HepG2 (cell line): ENCODE measurements around the gene ANKS1B. TPM values are rescaled to one million over a fixed set of nuclear protein-coding genes. Genes with fewer than 3 reads are reported as not detected.

Source experiments
- ATAC-seq: fragments of 200-7000 bp; cut with Tn5 transposase; 3 replicates; pipeline ENCODE4 v1.9.1; 2020; ENCODE audit warnings: mild to moderate bottlenecking, moderate library complexity
- BruUV-seq: library from RNA; stranded (reverse); fragments of 400-500 nt; replicated peaks from 2 replicates; lab custom pipeline; 2021; lab: Mats Ljungman, UMichigan
- CTCF ChIA-PET: fragments of 300-600 bp; formaldehyde crosslinking; extraction: SDS; loops from one replicate; lab custom pipeline; 2021; ENCODE audit warnings: low total read pairs, inconsistent platforms, low intra/inter-chr PET ratio; lab: Yijun Ruan, JAX
- POLR2A ChIA-PET: fragments of 350-600 bp; sonication (Branson Sonifier 250); formaldehyde crosslinking; loops from one replicate; lab custom pipeline; 2020; ENCODE audit warnings: antibody characterized with exemption, inconsistent platforms; lab: Yijun Ruan, JAX
- DNase-seq: peaks from one replicate; pipeline ENCODE4 v3.0.0-alpha.2; 2015; ENCODE audit warnings: low spot score
- FAIRE-seq: peaks from 3 replicates; lab custom pipeline; 2011; peaks lifted over from hg19 to GRCh38; lab: Jason Lieb, UNC
- H2AFZ ChIP-seq: one replicate; pipeline ENCODE4 v1.6.1; 2011; ENCODE audit warnings: low read length, inconsistent platforms
- H3K27ac ChIP-seq: fragments of 300-600 bp; 3 replicates; pipeline ENCODE4 v1.8.0; 2011; ENCODE audit warnings: mixed run types, mild to moderate bottlenecking, mixed read lengths, low read length, inconsistent platforms; ENCODE audit not compliant: insufficient read depth; ENCODE audit errors: extremely low read length
- H3K27me3 ChIP-seq, 2 experiments: fragments of 200-600 bp in 1 of 2; 2 replicates in 1 of 2; 3 replicates in 1 of 2; pipeline versions ENCODE4 v1.6.0 to v1.8.0; 2011; ENCODE audit warnings: low read length in 2 of 2, mild to moderate bottlenecking in 2 of 2, moderate library complexity in 2 of 2, inconsistent platforms in 1 of 2; ENCODE audit not compliant: insufficient read depth in 2 of 2, control insufficient read depth in 1 of 2
- H3K36me3 ChIP-seq, 2 experiments: fragments of 200-600 bp in 1 of 2; replicated peaks in 1 of 2; 2 replicates in 1 of 2; 3 replicates in 1 of 2; pipeline versions ENCODE4 v1.5.1 to v1.8.0; 2011; ENCODE audit warnings: low read length in 2 of 2, inconsistent platforms in 1 of 2; ENCODE audit not compliant: insufficient read depth in 2 of 2, control insufficient read depth in 1 of 2
- H3K4me1 ChIP-seq: 2 replicates; pipeline ENCODE4 v1.5.1; 2012; ENCODE audit warnings: low read length, inconsistent platforms; ENCODE audit not compliant: insufficient read depth
- H3K4me2 ChIP-seq: 2 replicates; pipeline ENCODE4 v1.6.0; 2011; ENCODE audit warnings: low read depth, low read length, inconsistent platforms
- H3K4me3 ChIP-seq, 3 experiments: fragments of 200-600 bp in 1 of 3; sonication (generic), shearing (Covaris generic) in 1 of 3; replicated peaks in 1 of 3; 2 replicates each; pipeline ENCODE4 v1.5.1; 2011 to 2016; ENCODE audit warnings: low read length in 3 of 3, inconsistent platforms in 2 of 3, low read depth in 2 of 3, mild to moderate bottlenecking in 2 of 3, control low read depth in 1 of 3, mixed read lengths in 1 of 3; ENCODE audit not compliant: insufficient read depth in 1 of 3
- H3K79me2 ChIP-seq: one replicate; pipeline ENCODE4 v1.6.1; 2011; ENCODE audit warnings: low read length, inconsistent platforms; ENCODE audit not compliant: insufficient read depth
- H3K9ac ChIP-seq: 2 replicates; pipeline ENCODE4 v1.6.0; 2011; ENCODE audit warnings: mild to moderate bottlenecking, low read depth, low read length, inconsistent platforms; ENCODE audit not compliant: insufficient read depth
- H3K9me3 ChIP-seq: 2 replicates; pipeline ENCODE4 v1.5.1; 2012; ENCODE audit warnings: mild to moderate bottlenecking, low read length
- H4K20me1 ChIP-seq: 2 replicates; pipeline ENCODE4 v1.6.0; 2011; ENCODE audit warnings: inconsistent platforms, mild to moderate bottlenecking, low read length, moderate library complexity; ENCODE audit not compliant: insufficient read depth
- ARNT2 ChIP-seq: sonication (generic); formaldehyde crosslinking; IDR thresholded peaks from 2 replicates; pipeline ENCODE4 v1.8.0; 2022; ENCODE audit warnings: mild to moderate bottlenecking, low read depth, missing genetic modification reagents, moderate library complexity
- CHD2 ChIP-seq: IDR thresholded peaks from 2 replicates; pipeline ENCODE4 v1.6.1; 2011; ENCODE audit warnings: low read depth, low read length, improper control_type of control experiment
- DNMT1 ChIP-seq: sonication (generic); formaldehyde crosslinking; IDR thresholded peaks from 2 replicates; pipeline ENCODE4 v1.5.1; 2020; ENCODE audit warnings: mild to moderate bottlenecking, missing genetic modification reagents
- MIXL1 ChIP-seq: IDR thresholded peaks from 2 replicates; pipeline ENCODE4 v1.6.1; 2016
- MXD3 ChIP-seq: IDR thresholded peaks from 2 replicates; pipeline ENCODE4 v1.6.1; 2016; ENCODE audit warnings: mild to moderate bottlenecking, missing biosample characterization, missing genetic modification reagents
- MZF1 ChIP-seq: sonication (generic); formaldehyde crosslinking; IDR thresholded peaks from 2 replicates; pipeline ENCODE4 v1.8.1; 2023; ENCODE audit warnings: mild to moderate bottlenecking, missing genetic modification reagents, borderline replicate concordance
- ZNF253 ChIP-seq: sonication (generic); formaldehyde crosslinking; IDR thresholded peaks from 2 replicates; pipeline ENCODE4 v1.8.0; 2022; ENCODE audit warnings: mild to moderate bottlenecking, missing genetic modification reagents, borderline replicate concordance
- ZNF510 ChIP-seq: sonication (generic); formaldehyde crosslinking; IDR thresholded peaks from 2 replicates; pipeline ENCODE4 v1.4.0; 2020; ENCODE audit warnings: low read depth, mild to moderate bottlenecking, missing genetic modification reagents
- WGBS: methylation state at CpG from one replicate; pipeline ENCODE4 v1.1.6; 2017; ENCODE audit warnings: low lambda C conversion rate; 5-methylcytosine and 5-hydroxymethylcytosine counted together
- in situ Hi-C: cut with HindIII; loops from 2 replicates; pipeline ENCODE4 v1.10.0; 2017; ENCODE audit warnings: low pct_unique_long_range_greater_than_20kb; ENCODE audit not compliant: extremely low pct_ligation_motif_present
- intact Hi-C: fragments of 100-400 bp; cut with micrococcal nuclease; formaldehyde crosslinking; loops from one replicate; pipeline ENCODE4 v1.10.0; 2022; ENCODE audit not compliant: unreplicated experiment
- polyA plus RNA-seq, 8 experiments: library from polyadenylated mRNA; depleted of rRNA in 3 of 8; stranded (reverse) in 7 of 8; unstranded in 1 of 8; fragments of >200 nt; fragmentation: Illumina TruSeq in 4 of 8; extraction: Trizol in 4 of 8; gene quantifications; 2 replicates each; pipeline versions ENCODE4 v1.2.1 to v1.2.3, GENCODE V29; 2011 to 2016; ENCODE audit warnings: low read depth in 4 of 8, missing spikeins in 1 of 8, mixed read lengths in 1 of 8; ENCODE audit not compliant: insufficient read depth in 1 of 8
- total RNA-seq, 5 experiments: library from RNA; depleted of rRNA; stranded (reverse); fragments of >200 nt; fragmentation: Illumina TruSeq; extraction: Trizol; gene quantifications; 2 replicates each; pipeline ENCODE4 v1.2.3, GENCODE V29; 2016; ENCODE audit warnings: low read depth in 1 of 5

Gene ANKS1B
- total and polyA plus RNA-seq, 2 of the 13 experiments (the other 11 are each of a cell fraction or from before 2014, with no cell fraction given), result 0.15 TPM; not detected in 1

- ATAC-seq (peak; percentile 63), FAIRE-seq (no peak), DNase-seq (no peak)
- H3K27me3 ChIP-seq, result peaks cover 0 to 41% of the 10 kb centered on the region in 2 experiments
- POLR2A ChIA-PET, result no interaction called here
- in situ Hi-C loops, result no loop called here
- no peak overlapping the region for H3K9ac ChIP-seq
- CTCF ChIA-PET, result no interaction called here
- WGBS, result 20% methylated on average over 1 of the region's 60 CpGs
- H3K4me3 ChIP-seq, result no peak overlapping the region
- H3K36me3 ChIP-seq, result no peaks in the 10 kb centered on the region
- H3K27ac ChIP-seq, result no peak overlapping the region
- TF ChIP-seq MXD3 (CRISPR knock-in tag) (no peak), ARNT2 (CRISPR knock-in tag) (no peak), DNMT1 (CRISPR knock-in tag) (no peak), ZNF253 (CRISPR knock-in tag) (no peak)
- TF ChIP-seq, all 625 proteins: peak for 0
- Histone ChIP-seq H2AFZ (no peak overlapping the region), H3K9me3 (no peaks in the 10 kb centered on the region), H3K4me1 (no peaks in the 10 kb centered on the region), H3K4me2 (no peak overlapping the region), H4K20me1 (no peaks in the 10 kb centered on the region; the same call in 1 of the 2 replicates), H3K79me2 (no peaks in the 10 kb centered on the region)
- intact Hi-C loops, result no loop called here
- BruUV-seq, result no TSS peak
Observed at GRCh38 chr12:98895086-98895651, 1089.6 kb downstream of the ANKS1B start.

GRCh38 chr12:98894412-98895085, 1090.2 kb downstream of the ANKS1B start:
- FAIRE-seq (no peak), ATAC-seq (peak; percentile 38; the same call in 2 of the 3 replicates), DNase-seq (no peak)
- in situ Hi-C loops, result no loop called here
- no CpG with 5 or more reads among the region's 96 CpGs for WGBS
- no peak overlapping the region for H3K9ac ChIP-seq
- ChIA-PET CTCF (no interaction called here), POLR2A (no interaction called here)
- H3K9me3 ChIP-seq, result no peaks in the 10 kb centered on the region
- intact Hi-C loops, result no loop called here
- no peaks in the 10 kb centered on the region for H3K79me2 ChIP-seq
- no peaks in the 10 kb centered on the region for H3K4me1 ChIP-seq
- no peaks in the 10 kb centered on the region for H4K20me1 ChIP-seq
- no peak overlapping the region for H2AFZ ChIP-seq
- peaks cover 0 to 41% of the 10 kb centered on the region in 2 experiments for H3K27me3 ChIP-seq
- no peak overlapping the region for H3K4me3 ChIP-seq
- no TSS peak for BruUV-seq
- H3K27ac ChIP-seq, result no peak overlapping the region
- no peak overlapping the region for H3K4me2 ChIP-seq
- no peaks in the 10 kb centered on the region for H3K36me3 ChIP-seq
- TF ChIP-seq ZNF510 (CRISPR knock-in tag) (no peak), MIXL1 (CRISPR knock-in tag) (no peak), CHD2 (no peak), MZF1 (no peak)
